DMS114 treated with DMSO at 0.1 percent for 48 hours (cell line): ENCODE measurements around the gene PRKCA.
"Not testable (repeated sequence)": the region's sequence is repeated elsewhere in the genome, so short reads cannot be mapped to it uniquely, and the experiment has no call there.

Experiments
- DNase-seq: peaks from one replicate; lab custom pipeline; 2025; ENCODE audit not compliant: unreplicated experiment; lab: John Stamatoyannopoulos, UW

PRKCA gene

DNA sequence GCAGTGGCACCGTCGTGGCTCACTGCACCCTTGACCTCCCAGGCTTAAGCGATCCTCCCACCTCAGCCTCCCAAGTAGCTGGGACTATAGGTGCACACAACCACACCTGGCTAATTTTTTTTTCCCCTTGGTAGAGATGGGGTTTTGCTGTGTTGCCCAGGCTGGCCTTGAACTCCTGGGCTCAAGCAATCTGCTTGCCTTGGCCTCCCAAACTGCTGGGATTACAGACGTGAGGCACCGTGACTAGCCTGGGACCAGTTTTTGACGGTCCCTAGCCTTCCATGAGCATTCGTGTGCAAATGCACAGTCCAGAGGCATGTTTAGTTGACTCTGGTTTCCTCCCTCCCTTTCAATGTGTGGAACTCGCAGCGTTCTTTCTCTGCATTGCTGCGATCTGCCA lies 48.2 kb downstream of the PRKCA start:
- DNase-seq, result not testable (repeated sequence)

DNA sequence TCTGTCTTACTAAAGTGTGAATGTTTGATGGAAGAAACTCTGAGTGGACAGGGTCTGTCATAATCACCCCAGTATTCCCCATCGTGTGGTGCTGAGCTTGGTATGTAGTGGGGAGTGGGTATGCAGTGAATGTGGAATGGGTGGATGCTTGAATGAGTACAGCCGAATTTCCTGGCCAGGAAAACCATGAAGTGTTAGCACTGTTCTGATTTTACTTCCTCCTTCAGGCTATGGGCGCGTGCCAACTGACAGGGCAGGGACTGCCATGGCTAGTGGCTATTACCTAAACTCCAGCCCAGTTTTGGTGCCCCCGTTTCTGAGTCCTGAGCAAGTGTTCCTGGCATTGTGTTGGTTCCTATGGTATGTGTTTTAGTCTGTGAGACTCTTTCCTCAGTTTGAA lies 48.6 kb downstream of the PRKCA start:
- no peak for DNase-seq

GRCh38 chr17:66351701-66352100 lies 49.3 kb downstream of the PRKCA start:
- DNase-seq, result no peak

GRCh38 chr17:66353937-66354401 lies 51.6 kb downstream of the PRKCA start:
- no peak for DNase-seq

- DNase-seq, result no peak
These were observed 52.1 kb downstream of the PRKCA start for GRCh38 chr17:66354472-66354871.

DNA sequence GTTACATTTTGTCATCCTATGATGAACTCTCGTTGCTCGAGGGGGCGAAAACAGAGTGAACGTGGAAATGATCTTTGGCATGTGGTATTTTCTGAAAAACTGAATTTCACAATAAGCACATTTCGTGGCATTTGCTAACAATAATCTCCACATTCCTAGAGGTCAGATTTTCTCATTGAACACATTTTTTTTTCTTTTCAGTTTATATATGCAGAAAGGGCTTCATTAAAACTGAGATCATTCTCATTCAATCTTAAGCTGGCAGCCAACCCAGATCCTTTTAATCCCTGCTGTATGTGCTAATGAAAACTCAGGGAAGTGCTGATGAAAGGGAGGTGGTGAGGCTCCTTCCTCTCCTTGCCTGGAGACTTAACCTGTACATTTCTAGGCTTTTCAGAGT lies 52.6 kb downstream of the PRKCA start:
- no peak for DNase-seq

- DNase-seq, result no peak
These were observed 53.1 kb downstream of the PRKCA start for GRCh38 chr17:66355510-66355909.

DNA sequence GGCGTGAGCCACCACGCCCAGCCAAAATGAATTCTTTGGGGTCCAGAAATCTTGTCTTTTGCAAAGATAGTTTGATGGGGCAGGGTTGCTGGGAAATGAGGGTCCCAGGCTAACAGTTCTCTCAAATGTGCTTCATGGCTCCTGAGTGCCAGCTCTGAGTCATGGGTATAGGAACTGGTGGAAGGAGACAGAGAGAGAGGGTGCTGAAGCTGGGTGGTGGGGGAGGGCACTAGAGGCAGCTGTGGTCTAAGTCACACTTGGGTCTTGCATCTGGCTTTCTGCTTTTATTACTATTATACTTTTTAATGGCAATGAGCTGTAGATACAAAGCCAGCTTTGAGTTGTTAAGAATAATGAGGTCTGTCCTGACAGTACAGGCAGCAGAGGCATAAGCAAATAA lies 54.6 kb downstream of the PRKCA start:
- no peak for DNase-seq

GRCh38 chr17:66359351-66359750 lies 56.9 kb downstream of the PRKCA start:
- DNase-seq, result no peak

DNA sequence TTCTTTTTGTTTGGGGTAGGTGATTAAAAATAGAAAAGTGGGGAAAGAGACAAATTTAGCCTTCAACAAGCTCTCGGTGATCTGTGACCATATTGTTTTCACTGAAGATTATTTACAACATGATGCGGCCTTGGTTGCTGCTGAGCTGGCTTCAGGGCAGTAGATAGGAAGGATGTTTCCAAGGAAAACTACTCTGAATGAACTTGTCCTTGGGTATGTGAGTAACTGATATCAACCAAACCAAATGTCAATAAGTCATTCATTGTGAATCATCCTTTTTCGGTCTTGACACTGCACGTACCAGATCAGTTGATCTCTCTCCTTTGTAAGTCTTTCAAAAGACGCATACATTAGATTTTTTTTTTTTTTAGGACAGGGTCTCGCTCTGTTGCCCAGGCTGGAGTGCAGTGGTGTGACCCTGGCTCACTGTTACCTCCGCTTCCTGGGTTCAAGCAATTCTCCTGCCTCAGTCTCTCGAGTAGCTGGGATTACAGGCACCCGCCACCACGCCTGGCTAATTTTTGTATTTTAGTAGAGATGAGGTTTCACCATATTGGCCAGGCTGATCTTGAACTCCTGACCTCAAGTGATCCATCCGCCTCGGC lies 58.6 kb downstream of the PRKCA start:
- DNase-seq, result not testable (repeated sequence)

- no peak for DNase-seq
These were observed 62.1 kb downstream of the PRKCA start for GRCh38 chr17:66364508-66364907.

DNA sequence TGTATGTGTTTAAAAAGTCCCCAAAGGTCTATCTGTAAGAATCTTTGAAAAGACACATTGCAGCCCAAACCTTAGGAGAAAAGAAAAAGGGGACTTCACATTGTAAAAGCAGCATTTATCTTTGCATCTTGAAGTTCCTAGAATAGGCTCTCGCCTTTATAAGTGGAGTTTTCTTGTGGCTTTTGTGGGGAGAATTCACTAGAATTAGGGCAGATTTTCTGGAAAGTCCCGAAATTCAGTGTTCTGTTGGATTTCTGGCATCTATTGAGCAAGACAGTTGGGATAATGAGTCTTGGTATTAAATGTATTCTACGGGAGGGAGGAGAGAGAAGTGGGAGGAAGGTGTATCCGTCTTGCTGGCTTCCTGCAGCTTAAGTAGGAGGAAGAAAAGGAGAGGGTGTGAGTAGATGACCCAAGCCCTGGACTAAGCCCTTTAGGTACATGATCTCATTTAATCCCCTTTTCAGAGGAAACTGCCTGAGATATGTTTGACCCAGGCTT lies 62.6 kb downstream of the PRKCA start:
- DNase-seq, result no peak

DNA sequence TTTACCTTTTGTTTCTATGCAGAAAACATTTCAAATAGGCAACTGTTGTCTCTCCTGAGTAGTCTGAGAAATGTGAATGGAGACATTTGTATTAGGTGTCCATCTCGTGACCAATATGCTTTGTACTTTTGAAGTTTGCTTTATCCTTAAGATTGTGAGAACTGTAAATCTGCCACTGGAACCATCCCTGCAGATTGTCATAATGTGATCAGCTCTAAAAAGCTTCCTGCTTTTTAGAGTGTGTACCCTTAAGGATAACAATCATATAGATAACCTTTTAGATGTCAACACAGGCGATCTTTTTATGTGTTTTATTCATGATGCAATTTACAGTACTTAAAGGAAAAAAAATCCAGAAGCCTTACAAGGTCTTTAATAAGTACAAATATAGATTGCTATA lies 63.5 kb downstream of the PRKCA start:
- DNase-seq, result no peak

DNA sequence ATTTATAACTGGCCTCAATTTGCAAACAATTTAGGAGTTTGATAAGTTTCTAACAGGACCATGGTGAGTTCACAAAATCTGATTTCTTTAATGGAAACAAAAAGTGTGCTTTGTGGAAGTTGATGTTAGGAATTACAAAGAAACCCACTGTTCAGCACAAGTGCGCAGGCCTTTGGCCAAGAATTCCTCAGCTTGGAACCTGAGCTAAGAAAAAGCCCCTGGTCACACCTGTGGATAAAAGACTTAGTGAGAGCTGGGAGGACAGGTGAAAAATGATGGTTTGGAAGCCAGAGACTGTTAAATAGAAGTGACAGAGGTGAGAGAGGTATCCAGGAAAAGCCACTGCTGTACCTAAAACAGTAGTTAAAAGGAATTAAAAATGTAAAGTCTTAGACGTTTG lies 64.7 kb downstream of the PRKCA start:
- DNase-seq, result no peak

DNA sequence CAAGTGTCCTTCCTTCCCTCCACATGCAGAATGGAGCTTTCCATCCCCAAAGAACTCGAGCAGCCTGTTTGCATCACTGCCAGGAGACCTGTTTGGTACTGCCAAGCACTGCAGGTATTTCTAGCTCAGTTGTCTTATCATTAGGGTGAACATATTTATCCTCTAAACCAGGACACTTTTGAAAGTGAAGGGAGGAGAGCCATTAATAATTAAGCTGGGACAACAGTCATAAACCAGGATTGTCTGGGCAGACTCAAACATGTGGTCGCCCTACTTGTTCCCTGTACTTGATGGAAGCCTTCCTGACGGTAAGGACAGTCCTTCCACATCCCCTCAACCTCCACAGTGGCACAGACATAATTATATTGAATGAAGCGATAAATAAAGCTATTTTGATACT lies 67.4 kb downstream of the PRKCA start:
- DNase-seq, result no peak

- no peak for DNase-seq
These were observed 69.1 kb downstream of the PRKCA start for GRCh38 chr17:66371561-66371960.

DNA sequence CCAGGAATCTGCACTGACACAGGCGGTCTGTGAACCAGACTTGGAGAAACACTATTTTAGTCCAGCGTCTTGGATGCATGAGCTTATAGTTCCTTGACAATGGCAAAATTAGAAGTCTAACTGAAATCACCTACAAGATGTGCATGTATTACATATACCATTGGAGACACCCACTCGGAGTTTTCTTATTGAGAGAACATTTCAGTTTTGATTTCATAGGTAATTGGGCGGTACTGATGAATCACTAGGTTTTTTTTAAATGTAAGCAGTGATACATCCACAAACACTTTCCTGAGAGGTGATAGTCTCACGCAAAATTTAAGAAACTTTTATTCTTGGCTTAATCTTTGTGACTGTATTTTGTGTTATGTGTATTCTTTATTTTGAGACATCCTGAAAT lies 69.8 kb downstream of the PRKCA start:
- DNase-seq, result no peak

- DNase-seq, result no peak
These were observed 70.7 kb downstream of the PRKCA start for GRCh38 chr17:66373079-66373478.

DNA sequence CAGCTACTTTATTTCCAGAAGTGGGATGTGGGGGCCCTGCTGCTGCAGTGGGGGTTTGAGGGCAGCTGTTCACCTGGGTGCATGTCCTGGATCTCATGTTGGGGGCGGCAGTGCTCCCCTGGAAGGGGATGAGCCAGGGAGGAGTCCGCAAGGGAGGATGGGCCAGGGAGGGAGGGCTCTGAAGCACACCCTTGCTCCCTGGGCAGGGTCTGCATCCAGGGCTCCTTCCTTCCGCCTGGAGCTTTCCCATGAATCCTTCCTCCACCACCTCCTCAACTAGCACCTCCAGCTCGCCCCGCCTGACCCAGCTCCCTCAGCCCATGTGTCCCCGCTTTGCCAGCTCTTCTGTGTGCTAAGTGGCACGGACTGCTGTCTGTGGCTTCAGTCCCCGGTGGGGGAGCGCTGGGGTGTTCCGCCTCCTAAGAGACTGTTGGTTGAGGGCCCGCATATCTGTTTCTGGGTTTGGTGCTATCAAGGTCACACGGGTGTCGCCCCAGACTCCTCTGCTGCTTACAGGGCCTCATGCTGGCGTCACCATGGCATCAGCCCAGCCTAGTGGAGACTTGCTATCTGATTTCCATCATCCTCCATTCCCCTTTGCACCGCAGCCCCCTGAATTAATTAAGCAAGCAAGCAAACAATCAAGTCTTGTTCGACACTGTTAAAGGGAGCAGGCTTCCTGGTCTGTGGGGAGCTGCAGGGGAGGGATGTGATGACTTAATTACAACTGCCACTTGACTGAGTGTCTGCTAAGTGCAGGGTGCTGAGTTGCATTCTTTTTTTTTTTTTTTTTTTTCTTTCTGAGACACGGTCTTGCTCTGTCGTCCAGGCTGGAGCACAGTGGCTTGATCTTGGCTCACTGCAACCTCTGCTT lies 71.8 kb downstream of the PRKCA start:
- no peak for DNase-seq

- DNase-seq, result no peak
These were observed 72.7 kb downstream of the PRKCA start for GRCh38 chr17:66375121-66375520.

- no peak for DNase-seq
These were observed 75.9 kb downstream of the PRKCA start for GRCh38 chr17:66378296-66378695.

GRCh38 chr17:66379544-66379943 lies 77.1 kb downstream of the PRKCA start:
- DNase-seq, result no peak
